WTC11 (cell line): ENCODE data around the gene ASXL3. TPM values are rescaled to one million over a fixed set of nuclear protein-coding genes. Genes with fewer than 3 reads are reported as not detected.
A peak's percentile ranks its signal among the peaks of the same experiment; 100 is the strongest.

Experiments
- ATAC-seq: fragments of 200-7000 bp; cut with Tn5 transposase; 2 replicates; pipeline ENCODE4 v1.10.0; 2021; ENCODE audit warnings: mild to moderate bottlenecking, moderate library complexity
- CTCF ChIA-PET: fragments of 300-600 bp; sonication (Branson Sonifier 250); formaldehyde crosslinking; loops from one replicate; lab custom pipeline; 2021; ENCODE audit warnings: antibody characterized with exemption; lab: Charles Lee
- POLR2A ChIA-PET: fragments of 350-600 bp; sonication (Branson Sonifier 250); formaldehyde crosslinking; loops from one replicate; lab custom pipeline; 2021; ENCODE audit warnings: antibody characterized with exemption; lab: Charles Lee
- DNase-seq: peaks from one replicate; pipeline ENCODE4 v3.0.0; 2021; ENCODE audit warnings: low spot score
- H3K27ac Mint-ChIP-seq: 2 replicates; pipeline ENCODE4 v1.8.0; 2021; ENCODE audit warnings: mixed read lengths
- H3K27me3 Mint-ChIP-seq: 2 replicates; pipeline ENCODE4 v1.8.0; 2021; ENCODE audit warnings: low read depth, mild to moderate bottlenecking, moderate library complexity, mixed read lengths
- H3K36me3 Mint-ChIP-seq: 2 replicates; pipeline ENCODE4 v1.8.0; 2021; ENCODE audit warnings: mixed read lengths
- H3K4me1 Mint-ChIP-seq: 2 replicates; pipeline ENCODE4 v1.8.0; 2022; ENCODE audit warnings: mixed read lengths
- H3K4me3 Mint-ChIP-seq: 2 replicates; pipeline ENCODE4 v1.8.0; 2021; ENCODE audit warnings: mild to moderate bottlenecking, moderate library complexity, mixed read lengths
- H3K9me3 Mint-ChIP-seq: 2 replicates; pipeline ENCODE4 v1.8.0; 2021; ENCODE audit warnings: mixed read lengths
- CBFB ChIP-seq: sonication (generic); formaldehyde crosslinking; IDR thresholded peaks from 2 replicates; pipeline ENCODE4 v1.8.1; 2022; ENCODE audit warnings: mild to moderate bottlenecking, low read depth, missing genetic modification reagents
- GRHL2 ChIP-seq: fragments of 250-450 bp; sonication (Bioruptor Pico); IDR thresholded peaks from 2 replicates; pipeline ENCODE4 v1.8.0; 2022; ENCODE audit warnings: mild to moderate bottlenecking, moderate library complexity; ENCODE audit not compliant: insufficient replicate concordance, severe bottlenecking
- KAT7 ChIP-seq: sonication (generic); formaldehyde crosslinking; IDR thresholded peaks from 2 replicates; pipeline ENCODE4 v1.8.1; 2023; ENCODE audit warnings: missing genetic modification reagents, mild to moderate bottlenecking, borderline replicate concordance
- NFE2L1 ChIP-seq: sonication (generic); formaldehyde crosslinking; IDR thresholded peaks from 2 replicates; pipeline ENCODE4 v1.8.1; 2023; ENCODE audit warnings: missing genetic modification reagents
- TEAD1 ChIP-seq: sonication (generic); formaldehyde crosslinking; IDR thresholded peaks from 2 replicates; pipeline ENCODE4 v1.8.0; 2022; ENCODE audit warnings: mild to moderate bottlenecking, missing genetic modification reagents
- ZNF232 ChIP-seq: sonication (generic); formaldehyde crosslinking; IDR thresholded peaks from 2 replicates; pipeline ENCODE4 v1.8.0; 2022; ENCODE audit warnings: mild to moderate bottlenecking, missing genetic modification reagents
- total RNA-seq: library from RNA; stranded (reverse); gene quantifications from 3 replicates; pipeline ENCODE4 v1.2.3, GENCODE V29; 2021
- TF ChIP-seq, protein P1 (sequence below): sonication (generic); formaldehyde crosslinking; IDR thresholded peaks from 2 replicates; pipeline ENCODE4 v1.8.1; 2022; ENCODE audit warnings: mild to moderate bottlenecking, missing genetic modification reagents, moderate library complexity, borderline replicate concordance
- TF ChIP-seq, protein P2 (sequence below): sonication (generic); formaldehyde crosslinking; IDR thresholded peaks from 2 replicates; pipeline ENCODE4 v1.8.1; 2023; ENCODE audit warnings: mild to moderate bottlenecking, missing genetic modification reagents, moderate library complexity
- TF ChIP-seq, protein P3 (sequence below): sonication (generic); formaldehyde crosslinking; IDR thresholded peaks from 2 replicates; pipeline ENCODE4 v1.8.1; 2023; ENCODE audit warnings: mild to moderate bottlenecking, missing genetic modification reagents, borderline replicate concordance
- TF ChIP-seq, protein P4 (sequence below): fragments of 250-450 bp; sonication (Bioruptor Pico); IDR thresholded peaks from 2 replicates; pipeline ENCODE4 v1.8.0; 2021; ENCODE audit warnings: mild to moderate bottlenecking

The ASXL3 gene
- total RNA-seq, 1 experiment from 2014 or later, result 0.35 TPM

DNA sequence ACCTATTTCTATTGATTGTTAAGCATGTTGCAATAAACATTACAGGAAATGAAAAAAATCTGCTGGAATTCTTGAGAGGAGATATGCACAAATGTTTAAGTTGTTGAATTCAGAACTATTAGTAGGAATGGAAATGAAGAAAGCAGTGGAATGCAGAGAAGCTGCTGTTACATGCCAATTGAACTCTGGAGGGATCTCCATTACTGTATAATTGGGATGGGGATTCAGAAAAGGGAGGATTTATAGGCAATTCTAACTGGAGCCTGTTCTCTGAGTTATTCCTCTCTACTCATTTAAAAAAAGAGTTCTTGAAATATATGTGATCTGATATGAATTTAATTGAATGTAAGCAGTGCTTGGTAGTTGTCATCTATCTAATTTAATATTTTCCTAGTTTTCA, 2.6 kb upstream of the ASXL3 start (continued):
- TF ChIP-seq, protein P1, sequence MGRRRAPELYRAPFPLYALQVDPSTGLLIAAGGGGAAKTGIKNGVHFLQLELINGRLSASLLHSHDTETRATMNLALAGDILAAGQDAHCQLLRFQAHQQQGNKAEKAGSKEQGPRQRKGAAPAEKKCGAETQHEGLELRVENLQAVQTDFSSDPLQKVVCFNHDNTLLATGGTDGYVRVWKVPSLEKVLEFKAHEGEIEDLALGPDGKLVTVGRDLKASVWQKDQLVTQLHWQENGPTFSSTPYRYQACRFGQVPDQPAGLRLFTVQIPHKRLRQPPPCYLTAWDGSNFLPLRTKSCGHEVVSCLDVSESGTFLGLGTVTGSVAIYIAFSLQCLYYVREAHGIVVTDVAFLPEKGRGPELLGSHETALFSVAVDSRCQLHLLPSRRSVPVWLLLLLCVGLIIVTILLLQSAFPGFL (CRISPR knock-in tag), result no peak
- TF ChIP-seq GRHL2 (no peak), ZNF232 (CRISPR knock-in tag) (no peak), NFE2L1 (CRISPR knock-in tag) (no peak), CBFB (CRISPR knock-in tag) (no peak), KAT7 (CRISPR knock-in tag) (no peak)
- TF ChIP-seq, protein P2, sequence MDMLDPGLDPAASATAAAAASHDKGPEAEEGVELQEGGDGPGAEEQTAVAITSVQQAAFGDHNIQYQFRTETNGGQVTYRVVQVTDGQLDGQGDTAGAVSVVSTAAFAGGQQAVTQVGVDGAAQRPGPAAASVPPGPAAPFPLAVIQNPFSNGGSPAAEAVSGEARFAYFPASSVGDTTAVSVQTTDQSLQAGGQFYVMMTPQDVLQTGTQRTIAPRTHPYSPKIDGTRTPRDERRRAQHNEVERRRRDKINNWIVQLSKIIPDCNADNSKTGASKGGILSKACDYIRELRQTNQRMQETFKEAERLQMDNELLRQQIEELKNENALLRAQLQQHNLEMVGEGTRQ (CRISPR knock-in tag), result no peak
- TF ChIP-seq, all 79 proteins: peak for 0

DNA sequence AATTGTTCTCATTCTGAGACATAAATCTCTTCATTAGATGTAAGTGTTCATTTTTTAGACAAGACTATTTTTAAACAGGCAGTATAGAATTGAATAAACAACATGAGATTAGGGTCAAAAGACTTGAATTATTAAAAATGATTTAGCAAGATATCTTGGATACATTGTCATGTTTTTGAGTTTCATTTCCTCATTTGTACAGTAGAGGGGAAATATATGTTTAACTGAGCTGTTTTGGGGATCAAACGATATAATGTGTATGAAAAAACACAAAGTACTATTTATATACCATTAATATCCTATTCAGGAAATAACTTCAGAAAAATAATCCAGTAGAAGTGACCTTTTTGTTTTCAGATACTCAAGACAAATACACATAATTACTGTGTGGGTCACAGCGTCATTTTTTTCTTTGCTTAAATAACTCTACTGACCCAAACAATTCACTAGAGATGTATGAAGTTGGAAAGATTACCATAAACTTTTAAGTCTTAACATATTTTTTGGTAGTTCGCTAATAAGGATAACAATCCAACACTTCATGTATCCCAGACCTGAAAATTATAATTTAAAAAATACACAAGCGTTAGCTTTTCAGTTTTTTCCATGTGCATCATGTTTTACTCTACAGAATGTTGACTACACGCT, 896 bp upstream of the ASXL3 start:
- CTCF ChIA-PET, result no interaction called here
- POLR2A ChIA-PET, result no interaction called here

DNA sequence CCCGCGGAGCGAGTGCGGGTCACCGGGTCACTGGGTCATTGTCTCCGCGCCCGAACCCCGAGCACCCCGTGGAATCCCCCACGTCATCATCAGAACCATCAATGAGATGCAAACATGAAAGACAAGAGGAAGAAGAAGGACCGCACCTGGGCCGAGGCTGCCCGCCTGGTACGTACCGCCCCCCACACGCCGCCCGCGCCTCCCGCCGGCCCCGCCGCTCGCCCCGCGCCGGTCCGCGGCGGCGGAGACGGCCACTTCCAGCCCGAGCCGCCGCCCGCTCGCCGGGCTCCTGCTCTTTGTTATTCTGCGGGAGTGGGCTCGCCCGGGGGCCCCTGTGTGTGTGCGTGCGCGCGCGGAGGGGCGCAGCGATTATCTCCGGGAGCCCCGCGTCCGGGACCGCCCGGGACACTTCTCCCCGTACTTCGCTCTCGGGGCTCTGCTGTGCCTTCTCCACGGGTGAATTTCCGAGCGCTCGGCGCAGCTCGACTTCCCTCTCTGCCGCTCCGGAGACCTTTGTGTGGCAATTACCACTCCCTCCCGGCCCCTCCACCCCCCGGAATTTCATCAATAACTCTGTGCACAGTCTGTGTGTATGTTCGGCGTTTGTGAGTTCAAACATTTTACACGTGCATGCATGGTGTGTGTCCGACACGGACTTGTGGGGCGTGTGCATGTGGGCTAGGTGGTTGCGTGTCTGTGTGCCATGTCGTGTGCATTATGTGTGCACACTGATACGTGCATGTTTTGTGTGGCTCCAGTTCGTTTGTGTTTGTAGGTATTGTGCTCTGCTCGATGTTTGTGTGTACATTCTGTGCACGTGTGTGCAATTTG, 714 bp downstream of the ASXL3 start:
- Mint-ChIP-seq H3K9me3 (no peaks in the 10 kb centered on the region), H3K27me3 (peaks cover 21% of the 10 kb centered on the region), H3K4me3 (peak overlapping the region; percentile 69), H3K27ac (no peak overlapping the region), H3K4me1 (peaks cover 33% of the 10 kb centered on the region), H3K36me3 (peaks cover 4% of the 10 kb centered on the region)
- TF ChIP-seq, protein P3, sequence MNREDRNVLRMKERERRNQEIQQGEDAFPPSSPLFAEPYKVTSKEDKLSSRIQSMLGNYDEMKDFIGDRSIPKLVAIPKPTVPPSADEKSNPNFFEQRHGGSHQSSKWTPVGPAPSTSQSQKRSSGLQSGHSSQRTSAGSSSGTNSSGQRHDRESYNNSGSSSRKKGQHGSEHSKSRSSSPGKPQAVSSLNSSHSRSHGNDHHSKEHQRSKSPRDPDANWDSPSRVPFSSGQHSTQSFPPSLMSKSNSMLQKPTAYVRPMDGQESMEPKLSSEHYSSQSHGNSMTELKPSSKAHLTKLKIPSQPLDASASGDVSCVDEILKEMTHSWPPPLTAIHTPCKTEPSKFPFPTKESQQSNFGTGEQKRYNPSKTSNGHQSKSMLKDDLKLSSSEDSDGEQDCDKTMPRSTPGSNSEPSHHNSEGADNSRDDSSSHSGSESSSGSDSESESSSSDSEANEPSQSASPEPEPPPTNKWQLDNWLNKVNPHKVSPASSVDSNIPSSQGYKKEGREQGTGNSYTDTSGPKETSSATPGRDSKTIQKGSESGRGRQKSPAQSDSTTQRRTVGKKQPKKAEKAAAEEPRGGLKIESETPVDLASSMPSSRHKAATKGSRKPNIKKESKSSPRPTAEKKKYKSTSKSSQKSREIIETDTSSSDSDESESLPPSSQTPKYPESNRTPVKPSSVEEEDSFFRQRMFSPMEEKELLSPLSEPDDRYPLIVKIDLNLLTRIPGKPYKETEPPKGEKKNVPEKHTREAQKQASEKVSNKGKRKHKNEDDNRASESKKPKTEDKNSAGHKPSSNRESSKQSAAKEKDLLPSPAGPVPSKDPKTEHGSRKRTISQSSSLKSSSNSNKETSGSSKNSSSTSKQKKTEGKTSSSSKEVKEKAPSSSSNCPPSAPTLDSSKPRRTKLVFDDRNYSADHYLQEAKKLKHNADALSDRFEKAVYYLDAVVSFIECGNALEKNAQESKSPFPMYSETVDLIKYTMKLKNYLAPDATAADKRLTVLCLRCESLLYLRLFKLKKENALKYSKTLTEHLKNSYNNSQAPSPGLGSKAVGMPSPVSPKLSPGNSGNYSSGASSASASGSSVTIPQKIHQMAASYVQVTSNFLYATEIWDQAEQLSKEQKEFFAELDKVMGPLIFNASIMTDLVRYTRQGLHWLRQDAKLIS (CRISPR knock-in tag), result no peak
- TF ChIP-seq NFE2L1 (CRISPR knock-in tag) (0 out of 2 replicates have a peak, but pooled peaks have one; percentile 41), TEAD1 (CRISPR knock-in tag) (peak; percentile 49; the same call in 1 of the 2 replicates)
- ATAC-seq, result peak; percentile 35
- POLR2A ChIA-PET, result no interaction called here
- CTCF ChIA-PET, result interaction anchor here (0.6 kb wide), 1 partner anchor 647 kb away, joined by 4 read pairs; no protein-coding TSS in a partner anchor
- peak; percentile 35 for DNase-seq

More for the DNA sequence above, 896 bp upstream of the ASXL3 start:
- ATAC-seq, result no peak
- peak overlapping the region; percentile 97 for H3K4me3 Mint-ChIP-seq
- H3K36me3 Mint-ChIP-seq, result peaks cover 4% of the 10 kb centered on the region
- H3K27ac Mint-ChIP-seq, result no peak overlapping the region
- TF ChIP-seq, protein P4, sequence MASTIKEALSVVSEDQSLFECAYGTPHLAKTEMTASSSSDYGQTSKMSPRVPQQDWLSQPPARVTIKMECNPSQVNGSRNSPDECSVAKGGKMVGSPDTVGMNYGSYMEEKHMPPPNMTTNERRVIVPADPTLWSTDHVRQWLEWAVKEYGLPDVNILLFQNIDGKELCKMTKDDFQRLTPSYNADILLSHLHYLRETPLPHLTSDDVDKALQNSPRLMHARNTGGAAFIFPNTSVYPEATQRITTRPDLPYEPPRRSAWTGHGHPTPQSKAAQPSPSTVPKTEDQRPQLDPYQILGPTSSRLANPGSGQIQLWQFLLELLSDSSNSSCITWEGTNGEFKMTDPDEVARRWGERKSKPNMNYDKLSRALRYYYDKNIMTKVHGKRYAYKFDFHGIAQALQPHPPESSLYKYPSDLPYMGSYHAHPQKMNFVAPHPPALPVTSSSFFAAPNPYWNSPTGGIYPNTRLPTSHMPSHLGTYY (CRISPR knock-in tag), result no peak
- TF ChIP-seq, all 79 proteins: peak for 0
- Mint-ChIP-seq H3K9me3 (no peaks in the 10 kb centered on the region), H3K4me1 (peaks cover 34% of the 10 kb centered on the region), H3K27me3 (peaks cover 21% of the 10 kb centered on the region)
- no peak for DNase-seq
